GM23248 (cell line): ENCODE results near the gene MMP10. TPM values are rescaled to one million over a fixed set of nuclear protein-coding genes. Genes with fewer than 3 reads are reported as not detected.
A peak's percentile ranks its signal among the peaks of the same experiment; 100 is the strongest.

ENCODE experiments used
- DNase-seq: peaks from one replicate; pipeline ENCODE4 v3.0.0-alpha.2; 2015
- H2AFZ ChIP-seq: fragments of 200-600 bp; sonication (generic); 2 replicates; pipeline ENCODE4 v1.6.1; 2016; ENCODE audit warnings: antibody characterized with exemption
- H3F3A ChIP-seq: fragments of 200-600 bp; sonication (generic); 2 replicates; pipeline ENCODE4 v1.6.1; 2016; ENCODE audit warnings: mild to moderate bottlenecking, antibody characterized with exemption, mixed run types; ENCODE audit not compliant: insufficient read depth
- H3K27ac ChIP-seq: fragments of 200-600 bp; sonication (generic); 2 replicates; pipeline ENCODE4 v1.5.1; 2016; ENCODE audit warnings: mild to moderate bottlenecking
- H3K27me3 ChIP-seq: fragments of 200-600 bp; sonication (generic); replicated peaks from 2 replicates; pipeline ENCODE4 v1.6.1; 2016; ENCODE audit warnings: mild to moderate bottlenecking; ENCODE audit not compliant: insufficient read depth
- H3K36me3 ChIP-seq: fragments of 200-600 bp; sonication (generic); 2 replicates; pipeline ENCODE4 v1.6.1; 2016; ENCODE audit warnings: low read depth, mild to moderate bottlenecking
- H3K4me1 ChIP-seq: fragments of 200-600 bp; sonication (generic); 2 replicates; pipeline ENCODE4 v1.6.1; 2016; ENCODE audit warnings: mild to moderate bottlenecking; ENCODE audit not compliant: insufficient read depth
- H3K4me2 ChIP-seq: fragments of 200-600 bp; sonication (generic); one replicate; pipeline ENCODE4 v1.6.1; 2016; ENCODE audit warnings: mild to moderate bottlenecking; ENCODE audit not compliant: unreplicated experiment
- H3K4me3 ChIP-seq: fragments of 200-600 bp; sonication (generic); 2 replicates; pipeline ENCODE4 v1.5.1; 2016; ENCODE audit warnings: mild to moderate bottlenecking
- H3K79me2 ChIP-seq: fragments of 200-600 bp; sonication (generic); 2 replicates; pipeline ENCODE4 v1.6.1; 2016; ENCODE audit warnings: mild to moderate bottlenecking; ENCODE audit not compliant: insufficient read depth
- H3K9ac ChIP-seq: fragments of 200-600 bp; sonication (generic); 2 replicates; pipeline ENCODE4 v1.6.1; 2016; ENCODE audit warnings: mild to moderate bottlenecking
- H3K9me2 ChIP-seq: fragments of 200-600 bp; sonication (generic); 2 replicates; pipeline ENCODE4 v1.6.1; 2016; ENCODE audit warnings: mixed run types, mild to moderate bottlenecking, moderate library complexity; ENCODE audit not compliant: insufficient read depth
- H3K9me3 ChIP-seq: fragments of 200-600 bp; sonication (generic); one replicate; pipeline ENCODE4 v1.6.1; 2017; ENCODE audit warnings: low read depth
- H4K20me1 ChIP-seq: fragments of 200-600 bp; sonication (generic); 2 replicates; pipeline ENCODE4 v1.6.0; 2016; ENCODE audit not compliant: insufficient read depth
- EZH2 ChIP-seq: fragments of 200-600 bp; sonication (generic); IDR thresholded peaks from 2 replicates; pipeline ENCODE4 v1.6.1; 2018; ENCODE audit warnings: antibody characterized with exemption, mild to moderate bottlenecking; ENCODE audit not compliant: insufficient read depth, poor library complexity, severe bottlenecking
- EZH2phosphoT487 ChIP-seq: fragments of 200-600 bp; sonication (generic); IDR thresholded peaks from 2 replicates; pipeline ENCODE4 v1.6.1; 2018; ENCODE audit warnings: antibody characterized with exemption, moderate library complexity, mild to moderate bottlenecking, low read depth; ENCODE audit not compliant: insufficient read depth
- WGBS, 2 experiments: methylation state at CpG; one replicate each; pipeline ENCODE4 v1.1.6; 2015 to 2017; ENCODE audit warnings: low lambda C conversion rate in 2 of 2, low coverage in 1 of 2; ENCODE audit errors: missing lambda C conversion rate in 2 of 2; 5-methylcytosine and 5-hydroxymethylcytosine counted together
- in situ Hi-C: fragments of 300-500 bp; cut with MboI; formaldehyde crosslinking; loops from 2 replicates; pipeline ENCODE4 v1.15.0; 2020
- polyA plus RNA-seq: library from polyadenylated mRNA; unstranded; fragments of >200 nt; fragmentation: Nextera tagmentation; extraction: Ambion mirVana; gene quantifications from 2 replicates; pipeline ENCODE4 v1.2.1, GENCODE V29; 2016
- total RNA-seq: library from RNA; depleted of rRNA; stranded (reverse); fragments of >200 nt; shearing (Covaris generic); gene quantifications from 2 replicates; pipeline ENCODE4 v1.2.3, GENCODE V29; 2014

Gene MMP10
- total and polyA plus RNA-seq, 2 experiments from 2014 or later = 0.97 to 1.1 TPM

DNA sequence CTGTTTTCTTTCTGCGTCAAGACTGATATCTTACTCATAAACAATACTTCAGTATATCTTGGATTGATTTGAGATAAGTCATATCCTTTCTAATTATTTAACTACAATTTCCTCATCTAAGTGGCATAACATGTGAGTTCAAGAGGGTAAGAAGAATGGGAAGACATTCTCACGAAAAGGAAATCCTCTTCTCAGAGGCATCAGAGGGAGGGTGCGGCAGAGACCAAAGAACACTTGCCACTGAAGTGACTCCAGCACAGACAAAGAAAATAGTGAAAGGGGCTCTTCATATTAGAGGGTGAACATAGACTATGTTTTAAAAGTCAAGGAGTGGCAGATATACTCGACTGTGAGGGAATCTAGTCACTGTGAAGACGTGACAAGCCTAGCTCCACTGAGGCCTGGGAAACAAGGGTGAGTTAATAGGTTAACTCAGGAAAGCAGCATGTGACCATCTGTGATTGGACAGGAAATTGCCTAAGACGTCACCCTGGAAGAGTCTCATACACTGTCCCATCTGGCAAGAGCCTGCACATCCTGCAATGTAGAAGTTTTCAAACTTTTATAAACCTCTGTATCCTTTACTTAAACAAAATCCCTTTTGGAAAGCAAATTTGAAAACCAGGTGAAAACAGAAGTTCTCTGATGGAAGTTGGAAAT lies 19.4 kb upstream of the MMP10 start:
- WGBS, 2 experiments = 40 to 47% methylated on average over 6 of the region's 6 CpGs
- Histone ChIP-seq H3K4me1 (peaks cover 52% of the 10 kb centered on the region), H3K9me3 (no peaks in the 10 kb centered on the region), H4K20me1 (no peaks in the 10 kb centered on the region), H3K36me3 (no peaks in the 10 kb centered on the region), H3K9ac (no peak overlapping the region), H3K79me2 (no peaks in the 10 kb centered on the region), H2AFZ (no peak overlapping the region), H3K27me3 (no peaks in the 10 kb centered on the region), H3F3A (peaks cover 42% of the 10 kb centered on the region), H3K4me3 (no peak overlapping the region), H3K27ac (peak overlapping the region; percentile 38), H3K4me2 (peak overlapping the region; percentile 13), H3K9me2 (no peaks in the 10 kb centered on the region)
- TF ChIP-seq EZH2 = no peak
- TF ChIP-seq EZH2phosphoT487 = no peak
- peak; percentile 63 for DNase-seq
- in situ Hi-C loops = loop anchor here (25.0 kb wide), 1 partner anchor 262 kb away; no protein-coding TSS in a partner anchor

DNA sequence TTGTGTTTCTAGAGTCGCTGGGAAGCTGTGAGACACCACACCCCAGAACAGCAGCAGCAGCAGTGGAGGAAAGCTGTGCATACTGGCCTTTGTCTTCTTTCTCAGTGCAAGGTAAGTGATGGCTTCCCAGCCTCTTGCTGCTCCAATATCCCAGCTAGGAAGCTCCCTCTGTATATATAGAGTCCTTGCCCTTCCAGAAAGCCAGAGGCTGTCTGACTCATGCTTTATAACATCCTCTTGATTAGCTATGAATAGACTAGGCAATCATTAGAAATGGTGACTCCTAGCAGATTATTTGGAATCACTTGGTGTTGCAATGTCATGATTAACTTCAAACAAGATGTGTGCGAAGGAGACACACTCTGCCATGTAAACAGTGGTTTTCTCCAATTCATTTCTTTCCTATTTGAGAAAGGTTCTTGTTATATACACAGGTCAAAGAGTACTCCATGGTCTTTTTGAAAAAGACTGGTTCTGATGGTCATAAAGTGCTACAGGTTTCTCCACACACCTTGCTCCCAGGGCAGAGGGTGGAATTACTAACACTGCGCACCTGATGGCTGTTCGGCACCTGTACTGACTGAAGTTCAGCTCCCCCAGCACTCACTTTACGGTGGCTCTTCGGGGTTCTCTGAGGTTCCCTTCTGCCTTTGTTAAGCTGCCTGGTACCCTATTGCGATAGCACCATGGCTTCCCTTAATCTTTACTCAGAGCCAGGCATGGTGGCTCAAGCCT lies 17.8 kb upstream of the MMP10 start, which contains the start of gene MMP1:
TSS of gene MMP1 (minus strand) at position 149 of the 735 bp plus-strand sequence. CDS start at position 81, 68 bp downstream.
- Histone ChIP-seq H3K36me3 (no peaks in the 10 kb centered on the region), H3K4me3 (no peak within 1 kb of the TSS), H3K4me2 (peak within 1 kb of the TSS; percentile 26), H3K27ac (peak within 1 kb of the TSS; percentile 24; the same call in 1 of the 2 replicates), H3K9me2 (no peaks in the 10 kb centered on the region), H3K9ac (no peak within 1 kb of the TSS), H4K20me1 (no peaks in the 10 kb centered on the region), H3F3A (peaks cover 45% of the 10 kb centered on the region), H3K4me1 (peaks cover 50% of the 10 kb centered on the region), H3K9me3 (no peaks in the 10 kb centered on the region), H3K27me3 (no peaks in the 10 kb centered on the region), H3K79me2 (no peaks in the 10 kb centered on the region), H2AFZ (no peak within 1 kb of the TSS)
- in situ Hi-C loops = no loop called here
- WGBS, 2 experiments = 72 to 74% methylated on average over 7 of the region's 7 CpGs
- no peak for TF ChIP-seq EZH2phosphoT487
- no peak for TF ChIP-seq EZH2
- DNase-seq = peak; percentile 87

DNA sequence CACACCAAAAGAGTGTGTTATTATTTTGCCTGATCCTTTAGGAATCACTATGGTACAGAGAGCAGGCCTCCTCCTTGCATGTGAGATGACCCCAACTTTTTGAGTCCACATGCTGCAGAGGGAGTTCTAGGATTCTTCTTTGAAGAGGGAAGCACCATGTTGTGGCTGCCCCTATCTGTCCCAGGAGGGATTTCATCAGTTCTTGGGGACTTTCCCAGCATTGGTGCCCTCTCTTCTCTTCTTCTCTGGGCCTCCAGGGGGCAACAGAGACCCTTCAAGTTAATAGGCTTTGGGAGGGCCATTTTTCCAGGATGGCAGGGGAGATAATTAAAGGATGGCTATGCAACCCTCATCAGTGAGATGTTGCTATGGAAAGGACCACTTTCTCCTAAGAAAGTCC lies 14.0 kb upstream of the MMP10 start:
- Histone ChIP-seq H4K20me1 (no peaks in the 10 kb centered on the region), H3K4me1 (peaks cover 16% of the 10 kb centered on the region), H3F3A (peaks cover 34% of the 10 kb centered on the region), H3K27ac (no peak overlapping the region), H3K9me3 (no peaks in the 10 kb centered on the region), H3K4me2 (no peak overlapping the region), H3K27me3 (no peaks in the 10 kb centered on the region), H2AFZ (no peak overlapping the region), H3K9me2 (no peaks in the 10 kb centered on the region), H3K79me2 (no peaks in the 10 kb centered on the region), H3K36me3 (no peaks in the 10 kb centered on the region), H3K4me3 (no peak overlapping the region), H3K9ac (no peak overlapping the region)
- peak; percentile 62 for DNase-seq
- no peak for TF ChIP-seq EZH2
- no peak for TF ChIP-seq EZH2phosphoT487
- in situ Hi-C loops = no loop called here

DNA sequence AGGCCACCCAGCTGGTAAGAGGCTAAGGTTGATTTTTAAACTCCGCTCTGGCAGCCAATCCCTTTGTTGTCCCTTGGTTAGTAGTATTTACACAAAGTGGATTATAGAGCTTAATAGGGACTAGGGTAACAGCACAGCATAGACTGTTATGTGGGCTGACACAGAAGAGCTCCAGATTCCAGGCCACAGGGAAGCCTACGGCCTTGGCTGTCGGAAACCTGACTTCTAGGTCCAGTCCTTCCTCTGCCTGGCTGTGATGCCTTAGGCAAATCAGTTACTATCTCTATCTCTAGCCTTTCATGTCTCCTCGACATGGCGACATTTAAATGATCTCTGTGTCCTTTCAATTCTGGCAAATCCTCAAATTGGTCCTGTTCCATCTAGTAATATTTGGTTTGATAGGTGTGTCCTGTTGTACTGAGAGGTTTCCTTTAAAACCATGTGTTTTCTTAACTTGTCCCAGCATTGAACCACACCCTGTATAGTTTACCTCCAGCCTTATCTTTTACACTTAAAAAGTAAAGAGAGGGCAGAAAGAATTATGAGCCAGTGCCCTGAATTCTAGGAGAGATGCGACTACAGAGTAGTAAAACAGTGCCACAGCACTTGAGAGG lies 13.4 kb upstream of the MMP10 start:
- DNase-seq = no peak
- TF ChIP-seq EZH2phosphoT487 = no peak
- no peak for TF ChIP-seq EZH2
- H3K4me2 ChIP-seq = no peak overlapping the region
- H4K20me1 ChIP-seq = no peaks in the 10 kb centered on the region
- no peak overlapping the region for H3K4me3 ChIP-seq
- no peaks in the 10 kb centered on the region for H3K36me3 ChIP-seq
- peaks cover 13% of the 10 kb centered on the region for H3K4me1 ChIP-seq
- in situ Hi-C loops = no loop called here
- H3K9me2 ChIP-seq = no peaks in the 10 kb centered on the region
- no peak overlapping the region for H3K27ac ChIP-seq
- H3F3A ChIP-seq = peaks cover 34% of the 10 kb centered on the region
- no peaks in the 10 kb centered on the region for H3K79me2 ChIP-seq
- H2AFZ ChIP-seq = no peak overlapping the region
- 96 to 98% methylated on average over 6 of the region's 6 CpGs for WGBS, 2 experiments
- no peaks in the 10 kb centered on the region for H3K9me3 ChIP-seq
- H3K27me3 ChIP-seq = no peaks in the 10 kb centered on the region
- H3K9ac ChIP-seq = no peak overlapping the region
